GM19239 (cell line): ENCODE results near the gene NFX1.
A peak's percentile ranks its signal among the peaks of the same experiment; 100 is the strongest.
"Not testable (repeated sequence)": the region's sequence is repeated elsewhere in the genome, so short reads cannot be mapped to it uniquely, and the experiment has no call there.

Experiments used
- DNase-seq: peaks from one replicate; pipeline ENCODE4 v3.0.0; 2011; ENCODE audit warnings: low spot score; ENCODE audit not compliant: insufficient read length
- FAIRE-seq: peaks from 2 replicates; lab custom pipeline; 2011; peaks lifted over from hg19 to GRCh38; lab: Jason Lieb, UNC

Gene NFX1

GRCh38 chr9:33350310-33350709 lies 60.0 kb downstream of the NFX1 start:
- no peak for FAIRE-seq

GRCh38 chr9:33351547-33351946 lies 61.2 kb downstream of the NFX1 start:
- no peak for FAIRE-seq
- no peak for DNase-seq

More at GRCh38 chr9:33350310-33350709, 60.0 kb downstream of the NFX1 start:
- DNase-seq = no peak

GRCh38 chr9:33354651-33355211 lies 64.4 kb downstream of the NFX1 start:
- no peak for FAIRE-seq
- no peak for DNase-seq

- DNase-seq = no peak
- FAIRE-seq = no peak
These were observed 65.6 kb downstream of the NFX1 start for GRCh38 chr9:33355933-33356332.

- DNase-seq, FAIRE-seq: not testable (repeated sequence)
These were observed 68.3 kb downstream of the NFX1 start for GRCh38 chr9:33358641-33359040.

GRCh38 chr9:33364127-33364526 lies 73.8 kb downstream of the NFX1 start:
- DNase-seq (no peak), FAIRE-seq (no peak)

GRCh38 chr9:33364814-33365213 lies 74.5 kb downstream of the NFX1 start:
- not testable (repeated sequence) for FAIRE-seq, DNase-seq

- DNase-seq = no peak
- FAIRE-seq = no peak
These were observed 76.7 kb downstream of the NFX1 start for GRCh38 chr9:33366979-33367480.

GRCh38 chr9:33372900-33373299 lies 82.6 kb downstream of the NFX1 start:
- no peak for DNase-seq
- no peak for FAIRE-seq

- FAIRE-seq (no peak), DNase-seq (no peak)
These were observed 83.9 kb downstream of the NFX1 start for GRCh38 chr9:33374190-33374589.

GRCh38 chr9:33374634-33375237 lies 84.4 kb downstream of the NFX1 start:
- FAIRE-seq = peak; percentile 85
- DNase-seq = peak; percentile 60

- DNase-seq = no peak
- FAIRE-seq = no peak
These were observed 85.0 kb downstream of the NFX1 start for GRCh38 chr9:33375238-33375840.

- FAIRE-seq (no peak), DNase-seq (no peak)
These were observed 85.6 kb downstream of the NFX1 start for GRCh38 chr9:33375841-33376321.

GRCh38 chr9:33377089-33377715 lies 86.9 kb downstream of the NFX1 start:
- no peak for DNase-seq
- no peak for FAIRE-seq

GRCh38 chr9:33378121-33378795 lies 87.9 kb downstream of the NFX1 start:
- no peak for FAIRE-seq
- no peak for DNase-seq

- FAIRE-seq = no peak
- DNase-seq = no peak
These were observed 89.5 kb downstream of the NFX1 start for GRCh38 chr9:33379666-33380389.

- DNase-seq = no peak
- FAIRE-seq = no peak
These were observed 90.2 kb downstream of the NFX1 start for GRCh38 chr9:33380390-33381094.

GRCh38 chr9:33381231-33381791 lies 91.0 kb downstream of the NFX1 start:
- FAIRE-seq (no peak), DNase-seq (no peak)

- not testable (repeated sequence) for FAIRE-seq, DNase-seq
These were observed 92.1 kb downstream of the NFX1 start for GRCh38 chr9:33382397-33382796.
